CD4-positive, alpha-beta T cell treated with Interleukin-17A for 1 hour (primary cell): ENCODE measurements around the gene ZNF521.
"Not testable (repeated sequence)": the region's sequence is repeated elsewhere in the genome, so short reads cannot be mapped to it uniquely, and the experiment has no call there.

ENCODE experiments used
- DNase-seq: peaks from one replicate; pipeline ENCODE4 v3.0.0-alpha.2; 2020

Gene ZNF521

DNA sequence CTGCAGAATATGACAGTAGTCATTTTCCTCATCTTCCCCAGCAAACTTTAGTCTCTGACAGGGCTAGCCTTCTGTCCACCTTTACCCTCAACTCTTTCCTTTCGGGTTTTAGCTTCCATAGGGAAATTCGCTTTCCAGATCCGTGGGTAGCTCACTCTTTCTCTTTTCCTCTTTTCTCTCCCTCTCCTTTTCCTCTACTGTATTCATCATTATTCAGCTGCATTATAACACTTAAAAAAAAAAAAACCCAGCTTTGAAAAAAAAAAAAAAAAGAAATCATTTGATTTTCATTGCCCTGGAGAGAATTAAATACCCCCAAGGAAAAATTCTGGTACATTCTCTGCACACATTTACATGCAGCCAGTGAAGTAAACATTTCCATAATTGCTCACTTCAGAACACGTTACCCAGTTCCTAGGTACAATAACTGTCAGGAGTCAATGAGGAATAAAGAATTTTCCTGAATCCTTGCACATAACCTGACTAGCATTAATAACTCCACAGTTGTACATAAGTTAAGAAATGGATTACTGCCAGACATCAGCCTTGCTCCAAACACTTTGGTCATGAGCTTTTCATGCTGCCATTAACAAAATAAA lies 63.5 kb downstream of the ZNF521 start:
- no peak for DNase-seq

DNA sequence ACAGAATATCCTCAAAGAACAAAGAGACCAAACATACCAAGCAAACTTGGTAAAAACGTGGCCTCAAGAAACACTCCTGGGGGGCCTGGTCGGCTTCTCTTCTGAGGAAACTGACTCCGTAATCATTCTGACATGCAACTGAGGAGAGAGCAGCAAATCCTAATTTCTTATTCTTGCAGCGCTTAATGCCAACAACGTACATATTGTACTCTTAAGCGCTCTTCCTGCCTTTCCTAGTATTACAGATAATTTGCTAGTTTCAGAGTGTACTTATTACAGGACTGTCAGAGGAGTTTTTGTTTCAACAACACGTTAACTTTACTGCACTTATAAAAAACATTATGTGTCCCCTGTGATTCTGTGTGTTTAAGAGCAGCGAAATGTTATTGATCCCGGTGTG lies 64.9 kb downstream of the ZNF521 start:
- DNase-seq = no peak

- no peak for DNase-seq
Observed at GRCh38 chr18:25284861-25285550, 67.0 kb downstream of the ZNF521 start.

- no peak for DNase-seq
Observed at GRCh38 chr18:25284281-25284680, 67.7 kb downstream of the ZNF521 start.

DNA sequence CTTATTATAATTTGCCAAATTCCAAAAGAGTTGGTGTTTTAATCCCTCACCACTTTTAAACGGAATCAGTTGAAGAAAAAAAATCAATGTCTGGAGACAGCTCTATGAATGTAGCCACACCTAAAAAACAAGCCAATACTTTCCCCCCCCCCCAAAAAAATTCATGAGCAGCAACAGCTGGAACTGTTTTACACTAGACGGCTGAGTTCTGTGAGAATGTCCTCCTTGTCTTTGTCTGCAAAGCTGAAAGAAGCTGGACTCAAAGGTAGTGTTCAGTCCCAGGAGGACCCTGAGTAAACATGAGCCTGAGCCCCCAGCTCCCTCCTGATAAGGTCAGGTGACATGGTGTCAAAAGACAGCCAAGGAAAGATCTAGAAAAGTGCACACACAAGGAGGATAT lies 68.2 kb downstream of the ZNF521 start:
- no peak for DNase-seq

DNA sequence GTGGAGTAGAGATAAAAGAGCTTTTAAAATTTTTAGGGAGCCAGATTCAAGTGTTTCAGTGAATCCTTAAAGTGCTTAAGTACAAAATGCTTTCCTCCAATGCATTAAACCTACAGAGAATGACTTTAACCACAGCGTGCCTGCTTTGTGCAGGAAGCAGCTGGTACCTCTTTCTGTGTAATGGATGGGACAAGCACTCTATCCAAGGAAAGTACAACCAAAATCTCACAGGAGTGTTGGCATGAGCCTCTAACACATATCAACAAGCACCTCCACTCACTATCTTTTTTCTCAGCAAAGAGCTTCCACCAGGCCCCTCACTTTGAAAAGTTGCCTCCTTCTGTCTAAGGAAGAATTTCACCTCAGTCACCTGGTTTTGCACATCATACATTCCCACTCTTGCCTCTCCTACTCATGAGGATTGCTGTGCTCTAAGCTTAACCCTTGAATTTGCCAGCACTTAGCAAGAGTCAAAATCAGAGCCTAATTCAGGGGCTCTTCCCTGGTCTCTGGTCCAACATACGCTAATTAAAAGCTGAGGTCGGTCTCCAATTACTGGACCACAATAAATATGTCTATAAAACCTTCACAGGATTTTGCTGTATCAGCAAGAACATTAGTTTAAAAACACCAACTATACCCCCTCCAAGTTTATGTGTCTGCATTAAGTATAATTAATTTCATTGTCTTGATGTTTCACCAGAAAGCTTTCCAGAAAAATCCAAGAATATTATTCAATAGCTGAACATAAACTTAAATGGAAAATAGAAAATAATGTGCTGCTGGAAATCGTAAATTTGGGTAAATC lies 68.9 kb downstream of the ZNF521 start:
- DNase-seq = no peak

GRCh38 chr18:25282282-25282681 lies 69.7 kb downstream of the ZNF521 start:
- no peak for DNase-seq

GRCh38 chr18:25281556-25281955 lies 70.4 kb downstream of the ZNF521 start:
- DNase-seq = no peak

- no peak for DNase-seq
Observed at GRCh38 chr18:25279961-25280360, 72.0 kb downstream of the ZNF521 start.

GRCh38 chr18:25279556-25279955 lies 72.4 kb downstream of the ZNF521 start:
- no peak for DNase-seq

GRCh38 chr18:25279133-25279532 lies 72.8 kb downstream of the ZNF521 start:
- no peak for DNase-seq

GRCh38 chr18:25278394-25278793 lies 73.6 kb downstream of the ZNF521 start:
- DNase-seq = no peak

DNA sequence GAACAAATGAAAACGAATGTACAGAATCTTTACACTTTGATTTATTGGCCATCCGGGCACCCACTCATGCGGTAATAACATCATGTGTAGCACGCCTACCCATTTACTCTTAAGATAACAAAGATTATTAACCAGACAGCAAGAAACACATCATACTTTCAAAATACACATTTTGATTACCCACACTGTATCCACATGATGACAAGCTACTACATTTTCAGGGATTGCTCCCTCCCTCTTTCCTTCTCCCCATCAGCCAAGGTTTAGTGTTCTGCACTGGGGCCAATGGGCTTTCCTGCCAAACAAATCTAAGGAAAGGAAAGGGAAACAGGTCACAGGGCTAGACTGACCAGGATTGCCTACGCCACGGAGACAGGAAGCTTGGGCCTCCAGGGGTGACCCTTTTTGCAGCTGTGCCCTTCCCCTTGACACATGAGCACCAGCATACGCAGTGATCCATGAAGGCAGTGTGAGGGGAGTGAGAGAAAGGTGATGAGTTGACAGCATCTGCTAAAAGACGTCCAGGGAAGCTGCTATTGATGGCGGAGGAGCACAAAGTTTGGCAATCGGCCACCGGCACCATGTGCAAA lies 76.5 kb downstream of the ZNF521 start:
- no peak for DNase-seq

GRCh38 chr18:25274926-25275325 lies 77.0 kb downstream of the ZNF521 start:
- no peak for DNase-seq

DNA sequence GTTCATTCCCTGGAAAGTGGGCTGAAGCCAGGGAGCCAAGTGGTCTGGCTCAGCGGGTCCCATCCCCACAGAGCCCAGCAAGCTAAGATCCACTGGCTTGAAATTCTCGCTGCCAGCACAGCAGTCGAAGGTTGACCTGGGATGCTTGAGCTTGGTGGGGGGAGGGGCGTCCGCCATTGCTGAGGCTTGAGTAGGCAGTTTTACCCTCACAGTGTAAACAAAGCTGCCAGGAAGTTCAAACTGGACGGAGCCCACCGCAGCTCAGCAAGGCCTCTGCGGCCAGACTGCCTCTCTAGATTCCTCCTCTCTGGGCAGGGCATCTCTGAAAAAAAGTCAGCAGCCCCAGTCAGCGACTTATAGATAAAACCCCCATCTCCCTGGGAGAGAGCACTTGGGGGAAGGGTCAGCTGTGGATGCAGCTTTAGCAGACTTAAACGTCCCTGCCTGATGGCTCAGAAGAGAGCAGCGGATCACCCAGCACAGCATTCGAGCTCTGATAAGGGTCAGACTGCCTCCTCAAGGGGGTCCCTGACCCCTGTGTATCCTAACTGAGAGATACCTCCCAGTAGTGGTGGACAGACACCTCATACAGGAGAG lies 84.9 kb downstream of the ZNF521 start:
- not testable (repeated sequence) for DNase-seq

- no peak for DNase-seq
Observed at GRCh38 chr18:25262920-25263319, 89.0 kb downstream of the ZNF521 start.

DNA sequence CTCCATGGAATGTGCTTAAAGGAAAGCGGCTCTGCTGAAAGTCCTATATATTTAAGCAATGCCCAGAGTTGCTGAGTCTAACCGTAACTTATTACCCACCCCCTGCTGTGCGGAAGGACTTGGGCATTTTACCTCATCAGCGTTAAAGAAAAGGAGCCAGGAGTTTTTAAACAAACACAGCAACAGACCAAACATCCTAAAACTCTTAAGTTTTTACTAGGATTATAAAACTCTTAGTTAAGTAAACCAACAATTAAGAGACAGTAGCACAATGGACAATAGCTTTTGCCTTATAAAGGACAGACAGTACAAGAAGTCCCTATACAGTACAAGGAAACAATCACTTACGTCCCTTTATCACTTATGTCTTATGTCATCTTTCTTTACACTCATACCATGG lies 90.2 kb downstream of the ZNF521 start:
- DNase-seq = no peak

DNA sequence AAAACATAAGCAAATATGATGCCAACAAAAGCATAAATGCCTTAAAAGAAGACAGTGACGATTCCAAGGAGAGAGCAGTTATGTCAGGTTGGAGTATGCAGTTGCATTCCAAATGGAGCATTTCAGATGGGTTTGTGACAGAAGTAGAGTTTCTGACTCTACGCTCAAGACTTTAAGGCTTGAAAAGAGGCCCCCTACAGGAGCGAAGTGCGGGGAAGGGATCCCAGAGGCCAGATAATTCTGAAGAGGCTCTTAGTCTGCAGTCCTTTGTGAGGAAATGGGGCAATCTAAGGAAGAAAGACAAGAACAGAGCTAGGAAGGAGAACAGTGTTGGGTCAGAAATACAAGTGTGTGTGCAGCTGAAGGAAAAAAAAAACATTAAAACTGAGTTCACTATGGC lies 95.5 kb downstream of the ZNF521 start:
- DNase-seq = no peak

DNA sequence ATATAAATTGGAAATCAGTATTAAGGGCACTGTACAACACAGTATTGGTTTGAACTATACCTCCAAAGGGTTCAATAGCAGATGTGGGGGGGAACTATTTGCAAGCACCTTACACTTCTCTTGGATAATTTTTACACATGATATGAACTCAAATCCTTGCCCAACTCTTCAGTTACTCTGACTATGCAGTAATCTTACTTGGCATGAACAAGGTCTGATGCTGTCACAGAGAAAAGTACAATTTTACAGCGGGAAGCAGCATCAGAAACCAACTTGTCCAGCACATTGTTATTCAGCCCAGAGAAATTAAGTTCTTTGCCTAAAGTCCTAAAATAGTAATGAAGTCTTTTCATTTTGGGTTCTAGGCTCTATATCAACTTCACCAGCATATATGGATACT lies 98.2 kb downstream of the ZNF521 start:
- DNase-seq = no peak

- DNase-seq = no peak
Observed at GRCh38 chr18:25253136-25253535, 98.8 kb downstream of the ZNF521 start.

GRCh38 chr18:25251068-25251467 lies 100.9 kb downstream of the ZNF521 start:
- DNase-seq = no peak

GRCh38 chr18:25250474-25250851 lies 101.5 kb downstream of the ZNF521 start:
- no peak for DNase-seq

DNA sequence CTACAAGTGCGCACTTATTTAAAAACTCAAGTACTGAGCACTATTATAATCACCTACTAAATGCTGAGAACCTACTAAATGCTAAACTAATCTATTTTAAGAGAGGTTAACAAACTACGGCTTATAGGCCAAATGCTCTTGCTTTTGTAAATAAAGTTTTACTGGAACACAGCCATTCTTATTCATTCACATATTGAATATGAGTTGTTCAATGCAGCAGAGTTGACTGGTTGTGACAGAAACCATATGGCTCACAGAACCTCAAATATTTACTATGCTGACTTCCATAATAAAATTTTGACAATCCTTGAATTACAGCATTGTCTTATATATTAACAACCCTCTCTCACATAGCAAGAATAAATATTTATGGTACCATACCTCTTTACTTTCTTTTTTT lies 103.2 kb downstream of the ZNF521 start:
- no peak for DNase-seq
